H9 (cell line): ENCODE results near the gene MYCBP2. TPM values are rescaled to one million over a fixed set of nuclear protein-coding genes. Genes with fewer than 3 reads are reported as not detected.

Source experiments
- DNase-seq: peaks from one replicate; pipeline ENCODE4 v3.0.0-alpha.2; 2017
- H2AFZ ChIP-seq: one replicate; pipeline ENCODE4 v1.6.1; 2013; ENCODE audit warnings: mild to moderate bottlenecking, low read length, control low read depth, moderate library complexity
- H2AK5ac ChIP-seq: 2 replicates; pipeline ENCODE4 v1.6.1; 2013; ENCODE audit warnings: low read length, control low read depth, mixed read lengths; ENCODE audit not compliant: insufficient read length
- H2BK120ac ChIP-seq: one replicate; pipeline ENCODE4 v1.6.1; 2013; ENCODE audit warnings: low read depth, mild to moderate bottlenecking, low read length, control low read depth, inconsistent platforms; ENCODE audit not compliant: poor library complexity, severe bottlenecking
- H2BK12ac ChIP-seq: 2 replicates; pipeline ENCODE4 v1.6.1; 2013; ENCODE audit warnings: low read length, control low read depth, mixed read lengths, low read depth; ENCODE audit not compliant: insufficient read length
- H2BK15ac ChIP-seq: 2 replicates; pipeline ENCODE4 v1.6.1; 2013; ENCODE audit warnings: low read depth, low read length, control low read depth
- H2BK20ac ChIP-seq: one replicate; pipeline ENCODE4 v1.6.1; 2013; ENCODE audit warnings: low read depth, mild to moderate bottlenecking, low read length, control low read depth, inconsistent platforms; ENCODE audit not compliant: poor library complexity, severe bottlenecking
- H2BK5ac ChIP-seq: 2 replicates; pipeline ENCODE4 v1.6.1; 2013; ENCODE audit warnings: low read length, control low read depth, mixed read lengths; ENCODE audit not compliant: insufficient read length
- H3K14ac ChIP-seq: 2 replicates; pipeline ENCODE4 v1.6.1; 2013; ENCODE audit warnings: low read length, control low read depth; ENCODE audit not compliant: insufficient read depth
- H3K18ac ChIP-seq: 2 replicates; pipeline ENCODE4 v1.6.1; 2013; ENCODE audit warnings: low read depth, mild to moderate bottlenecking, mixed read lengths, low read length, control low read depth; ENCODE audit not compliant: insufficient read length
- H3K23ac ChIP-seq: 2 replicates; pipeline ENCODE4 v1.6.1; 2013; ENCODE audit warnings: low read length, control low read depth, mixed read lengths, low read depth; ENCODE audit not compliant: insufficient read length
- H3K23me2 ChIP-seq: 2 replicates; pipeline ENCODE4 v1.6.1; 2013; ENCODE audit warnings: low read depth, mild to moderate bottlenecking, mixed read lengths, low read length, control low read depth; ENCODE audit not compliant: insufficient read length, poor library complexity, severe bottlenecking
- H3K27ac ChIP-seq: 2 replicates; pipeline ENCODE4 v1.5.1; 2013; ENCODE audit warnings: low read length, control low read depth, mixed read lengths, low read depth; ENCODE audit not compliant: insufficient read length
- H3K27me3 ChIP-seq: 2 replicates; pipeline ENCODE4 v1.6.1; 2013; ENCODE audit warnings: low read length, control low read depth, inconsistent platforms; ENCODE audit not compliant: insufficient read depth
- H3K4ac ChIP-seq: 2 replicates; pipeline ENCODE4 v1.6.1; 2013; ENCODE audit warnings: low read depth, mild to moderate bottlenecking, control low read depth, inconsistent platforms, low read length, moderate library complexity
- H3K4me1 ChIP-seq: 2 replicates; pipeline ENCODE4 v1.6.1; 2013; ENCODE audit warnings: low read length, control low read depth, inconsistent platforms; ENCODE audit not compliant: insufficient read depth
- H3K4me2 ChIP-seq: 2 replicates; pipeline ENCODE4 v1.6.1; 2013; ENCODE audit warnings: low read length, control low read depth, mixed read lengths; ENCODE audit not compliant: insufficient read length, insufficient read depth
- H3K56ac ChIP-seq: 2 replicates; pipeline ENCODE4 v1.6.1; 2013; ENCODE audit warnings: low read depth, mild to moderate bottlenecking, mixed read lengths, low read length, control low read depth; ENCODE audit not compliant: insufficient read length
- H3K79me1 ChIP-seq: 2 replicates; pipeline ENCODE4 v1.6.1; 2013; ENCODE audit warnings: low read depth, mild to moderate bottlenecking, moderate library complexity, low read length, control low read depth, inconsistent platforms; ENCODE audit not compliant: insufficient read depth, poor library complexity, severe bottlenecking
- H3K79me2 ChIP-seq: 2 replicates; pipeline ENCODE4 v1.6.1; 2013; ENCODE audit warnings: low read length, control low read depth, inconsistent platforms; ENCODE audit not compliant: insufficient read depth
- H3K9ac ChIP-seq: 2 replicates; pipeline ENCODE4 v1.6.1; 2013; ENCODE audit warnings: low read length, control low read depth, mixed read lengths; ENCODE audit not compliant: insufficient read length; ENCODE audit errors: extremely low read depth
- H3K9me3 ChIP-seq: one replicate; pipeline ENCODE4 v1.6.1; 2013; ENCODE audit warnings: low read depth, low read length, inconsistent platforms; ENCODE audit not compliant: control insufficient read depth
- H3T11ph ChIP-seq: one replicate; pipeline ENCODE4 v1.6.1; 2013; ENCODE audit warnings: mild to moderate bottlenecking, low read length, control low read depth, inconsistent platforms
- H4K20me1 ChIP-seq: one replicate; pipeline ENCODE4 v1.6.1; 2013; ENCODE audit not compliant: control insufficient read depth, insufficient read length, insufficient read depth
- H4K5ac ChIP-seq: 2 replicates; pipeline ENCODE4 v1.6.1; 2013; ENCODE audit warnings: low read depth, mild to moderate bottlenecking, mixed read lengths, low read length, control low read depth; ENCODE audit not compliant: insufficient read length
- H4K8ac ChIP-seq: replicated peaks from 2 replicates; pipeline ENCODE4 v1.6.1; 2013; ENCODE audit warnings: low read length, control low read depth, mixed read lengths, low read depth; ENCODE audit not compliant: insufficient read length
- H4K91ac ChIP-seq: 2 replicates; pipeline ENCODE4 v1.6.1; 2013; ENCODE audit warnings: low read depth, mild to moderate bottlenecking, moderate library complexity, mixed read lengths, low read length, control low read depth; ENCODE audit not compliant: insufficient read length
- H3K27ac Mint-ChIP-seq, 3 experiments: 2 replicates in 2 of 3; 3 replicates in 1 of 3; pipeline ENCODE4 v1.8.0; 2020 to 2021; ENCODE audit warnings: mixed read lengths in 3 of 3, mild to moderate bottlenecking in 1 of 3, moderate library complexity in 1 of 3
- H3K27me3 Mint-ChIP-seq: 2 replicates; pipeline ENCODE4 v1.8.0; 2021; ENCODE audit warnings: low read depth, mild to moderate bottlenecking, moderate library complexity, mixed read lengths
- H3K36me3 Mint-ChIP-seq, 3 experiments: 2 replicates in 2 of 3; 3 replicates in 1 of 3; pipeline ENCODE4 v1.8.0; 2020 to 2021; ENCODE audit warnings: low read depth in 3 of 3, mixed read lengths in 3 of 3; ENCODE audit not compliant: insufficient read depth in 1 of 3
- H3K4me1 Mint-ChIP-seq, 2 experiments: 2 replicates each; pipeline ENCODE4 v1.8.0; 2020; ENCODE audit warnings: mixed read lengths in 2 of 2
- H3K4me3 Mint-ChIP-seq, 2 experiments: 2 replicates in 1 of 2; 3 replicates in 1 of 2; pipeline ENCODE4 v1.8.0; 2020 to 2021; ENCODE audit warnings: mild to moderate bottlenecking in 2 of 2, mixed read lengths in 2 of 2, moderate library complexity in 1 of 2
- H3K9me3 Mint-ChIP-seq, 2 experiments: 2 replicates in 1 of 2; 3 replicates in 1 of 2; pipeline ENCODE4 v1.8.0; 2020; ENCODE audit warnings: mild to moderate bottlenecking in 2 of 2, mixed read lengths in 2 of 2, moderate library complexity in 1 of 2
- CTCF ChIP-seq: fragments of 200-600 bp; sonication (generic); conservative IDR thresholded peaks from 3 replicates; pipeline ENCODE4 v1.8.0; 2021; ENCODE audit warnings: antibody characterized with exemption, mild to moderate bottlenecking
- WGBS: extraction: QIAGEN DNeasy Blood & Tissue Kit; methylation state at CpG from one replicate; pipeline ENCODE4 v1.1.7; 2013; ENCODE audit warnings: missing lambda C conversion rate, low lambda C conversion rate, mixed read lengths; ENCODE audit not compliant: insufficient read length; ENCODE audit errors: extremely low coverage; 5-methylcytosine and 5-hydroxymethylcytosine counted together
- total RNA-seq: library from RNA; stranded (reverse); gene quantifications from 2 replicates; pipeline ENCODE4 v1.2.1, GENCODE V29; 2021

Gene MYCBP2
- total RNA-seq, 1 experiment from 2014 or later: 32.0 TPM

GRCh38 chr13:77028202-77028601 is 298.7 kb downstream of the MYCBP2 start:
- Histone ChIP-seq H3K79me2 (peaks cover 4% of the 10 kb centered on the region; the same call in 1 of the 2 replicates), H3K4me2 (peak overlapping the region; percentile 84), H3K9me3 (no peaks in the 10 kb centered on the region), H3K27ac (no peak overlapping the region), H3K4me1 (peaks cover 5% of the 10 kb centered on the region; the same call in 1 of the 2 replicates), H2BK20ac (no peak overlapping the region), H2BK15ac (no peak overlapping the region), H2BK120ac (no peak overlapping the region), H4K91ac (no peak overlapping the region), H2BK5ac (no peak overlapping the region), H4K8ac (no peak overlapping the region), H3K23me2 (peaks cover 4% of the 10 kb centered on the region), H2BK12ac (no peak overlapping the region), H3K56ac (no peak overlapping the region), H3K9ac (no peak overlapping the region), H3K23ac (no peak overlapping the region), H2AFZ (no peak overlapping the region), H3T11ph (no peak overlapping the region), H4K20me1 (no peaks in the 10 kb centered on the region), H4K5ac (no peak overlapping the region), H3K18ac (no peak overlapping the region), H2AK5ac (no peak overlapping the region), H3K79me1 (peaks cover under 1% of the 10 kb centered on the region), H3K27me3 (no peaks in the 10 kb centered on the region), H3K4ac (no peak overlapping the region), H3K14ac (no peak overlapping the region)
- DNase-seq: no peak
- TF ChIP-seq CTCF: no peak
- Mint-ChIP-seq H3K9me3 (0 out of 5 replicates have a peak, but pooled peaks cover 0 to 3% of the 10 kb centered on the region in 2 experiments), H3K36me3 (peaks cover 0 to under 1% (median 0%) of the 10 kb centered on the region in 3 experiments; a peak in 2 of 7 replicates), H3K27ac (peak overlapping the region in 1 of 3 experiments; percentile 70; a peak in 2 of 7 replicates), H3K4me1 (peaks cover 28 to 32% of the 10 kb centered on the region in 2 experiments), H3K27me3 (no peaks in the 10 kb centered on the region; the same call in 1 of the 2 replicates), H3K4me3 (peak overlapping the region; percentile 80 to 93)
- WGBS: no CpG with 5 or more reads among the region's 5 CpGs
